IPS-15b (cell line): Measurements from ENCODE around the gene UBE3D.
"Not testable (repeated sequence)": the region's sequence is repeated elsewhere in the genome, so short reads cannot be mapped to it uniquely, and the experiment has no call there.

ENCODE experiments used
- H3K27me3 ChIP-seq: one replicate; pipeline ENCODE4 v1.6.1; 2013; ENCODE audit warnings: low read length; ENCODE audit not compliant: control insufficient read depth, insufficient read depth
- H3K36me3 ChIP-seq: one replicate; pipeline ENCODE4 v1.6.1; 2013; ENCODE audit warnings: low read length; ENCODE audit not compliant: control insufficient read depth, insufficient read depth
- H3K4me1 ChIP-seq: one replicate; pipeline ENCODE4 v1.6.1; 2013; ENCODE audit warnings: mild to moderate bottlenecking, low read length; ENCODE audit not compliant: control insufficient read depth, insufficient read depth
- H3K4me3 ChIP-seq: one replicate; pipeline ENCODE4 v1.5.1; 2013; ENCODE audit warnings: low read depth, low read length
- H3K9ac ChIP-seq: one replicate; pipeline ENCODE4 v1.6.1; 2013; ENCODE audit warnings: low read depth, mild to moderate bottlenecking, low read length
- H3K9me3 ChIP-seq: one replicate; pipeline ENCODE4 v1.6.1; 2013; ENCODE audit warnings: mild to moderate bottlenecking, low read length; ENCODE audit not compliant: control insufficient read depth, insufficient read depth

Gene UBE3D

DNA sequence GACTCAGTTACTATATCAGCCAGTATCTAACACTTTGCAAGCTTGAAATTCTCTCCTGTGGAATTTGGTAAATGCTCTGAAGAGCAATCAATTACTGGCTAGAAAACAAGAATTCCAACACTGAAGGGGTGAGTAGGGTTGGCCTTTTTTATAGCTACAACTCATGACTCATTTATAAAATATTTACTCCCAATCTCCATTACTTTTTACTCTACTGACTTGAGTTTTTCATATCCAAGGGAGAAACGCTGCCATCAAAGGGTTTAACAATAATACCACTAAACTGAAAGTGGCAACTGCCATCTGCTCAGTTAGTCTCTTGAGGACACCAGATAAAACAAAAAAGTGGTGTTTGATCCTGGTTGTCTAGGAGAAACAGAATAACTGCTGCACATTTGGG lies 203.1 kb downstream of the UBE3D start:
- Histone ChIP-seq H3K36me3 (no peaks in the 10 kb centered on the region), H3K27me3 (no peaks in the 10 kb centered on the region), H3K4me3 (no peak overlapping the region), H3K4me1 (no peaks in the 10 kb centered on the region), H3K9me3 (no peaks in the 10 kb centered on the region), H3K9ac (no peak overlapping the region)

DNA sequence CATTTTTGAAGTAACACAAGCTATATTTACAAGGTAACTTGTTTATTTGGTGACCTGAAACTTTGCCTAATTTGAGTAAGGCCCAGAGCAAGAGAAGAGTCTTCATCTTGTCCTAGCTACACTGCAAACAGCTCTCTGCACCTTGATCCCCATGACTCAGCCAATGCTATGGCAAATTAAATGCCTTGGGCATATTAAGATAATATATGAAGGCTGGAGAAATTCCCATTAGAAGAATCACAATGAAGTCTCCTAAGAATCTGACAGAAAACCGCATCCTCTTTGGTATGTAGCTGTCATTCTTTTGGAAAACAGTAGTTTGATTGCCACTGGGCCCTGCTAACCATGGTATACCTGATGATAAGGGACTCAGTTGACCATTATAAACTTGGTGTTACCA lies 204.5 kb downstream of the UBE3D start:
- H3K4me3 ChIP-seq, result no peak overlapping the region
- H3K27me3 ChIP-seq, result no peaks in the 10 kb centered on the region
- H3K9ac ChIP-seq, result no peak overlapping the region
- H3K4me1 ChIP-seq, result no peaks in the 10 kb centered on the region
- H3K36me3 ChIP-seq, result no peaks in the 10 kb centered on the region
- H3K9me3 ChIP-seq, result no peaks in the 10 kb centered on the region

DNA sequence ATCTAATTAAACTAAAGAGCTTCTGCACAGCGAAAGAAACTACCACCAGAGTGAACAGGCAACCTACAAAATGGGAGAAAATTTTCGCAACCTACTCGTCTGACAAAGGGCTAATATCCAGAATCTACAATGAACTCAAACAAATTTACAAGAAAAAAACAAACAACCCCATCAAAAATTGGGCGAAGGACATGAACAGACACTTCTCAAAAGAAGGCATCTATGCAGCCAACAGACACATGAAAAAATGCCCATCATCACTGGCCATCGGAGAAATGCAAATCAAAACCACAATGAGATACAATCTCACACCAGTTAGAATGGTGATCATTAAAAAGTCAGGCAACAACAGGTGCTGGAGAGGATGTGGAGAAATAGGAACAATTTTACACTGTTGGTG lies 209.6 kb downstream of the UBE3D start:
- H3K9me3 ChIP-seq, H3K4me1 ChIP-seq, H3K4me3 ChIP-seq, H3K27me3 ChIP-seq, H3K36me3 ChIP-seq, H3K9ac ChIP-seq: not testable (repeated sequence)

DNA sequence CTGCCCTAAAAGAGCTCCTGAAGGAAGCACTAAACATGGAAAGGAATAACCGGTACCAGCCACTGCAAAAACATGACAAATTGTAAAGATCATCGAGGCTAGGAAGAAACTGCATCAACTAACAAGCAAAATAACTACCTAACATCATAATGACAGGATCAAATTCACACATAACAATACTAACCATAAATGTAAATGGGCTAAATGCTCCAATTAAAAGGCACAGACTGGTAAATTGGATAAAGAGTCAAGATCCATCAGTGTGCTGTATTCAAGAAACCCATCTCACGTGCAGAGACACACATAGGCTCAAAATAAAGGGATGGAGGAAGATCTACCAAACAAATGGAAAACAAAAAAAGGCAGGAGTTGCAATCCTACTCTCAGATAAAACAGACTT lies 212.7 kb downstream of the UBE3D start:
- not testable (repeated sequence) for H3K4me1 ChIP-seq, H3K4me3 ChIP-seq, H3K36me3 ChIP-seq, H3K27me3 ChIP-seq, H3K9me3 ChIP-seq, H3K9ac ChIP-seq

DNA sequence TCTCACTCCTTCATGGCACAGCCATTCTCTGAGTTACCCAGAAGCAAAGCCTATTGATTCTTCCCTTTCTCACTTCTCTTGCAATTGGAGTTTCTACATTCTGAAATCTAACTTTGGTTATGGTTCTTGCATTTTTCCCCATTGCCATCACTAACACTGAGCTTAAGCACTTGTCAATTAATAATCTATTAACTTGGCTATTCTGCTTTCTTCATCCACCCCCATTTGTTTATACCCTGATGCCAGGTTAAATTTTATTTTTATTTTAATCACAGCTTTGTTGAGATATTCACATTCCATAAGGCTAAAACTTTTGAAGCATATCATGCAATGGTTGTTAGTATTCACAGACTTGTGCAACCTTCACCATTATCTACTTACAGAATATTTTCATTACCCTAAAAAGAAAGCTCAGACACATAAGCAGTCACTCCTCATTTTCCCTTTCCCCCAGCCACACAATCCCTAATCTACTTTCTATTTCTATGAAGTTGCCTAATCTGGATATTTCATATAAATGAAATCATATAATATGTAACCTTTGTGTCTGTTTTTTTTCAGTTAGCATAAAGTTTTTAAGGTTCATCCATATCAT lies 222.3 kb downstream of the UBE3D start:
- no peaks in the 10 kb centered on the region for H3K4me1 ChIP-seq
- no peak overlapping the region for H3K4me3 ChIP-seq
- no peak overlapping the region for H3K9ac ChIP-seq
- H3K27me3 ChIP-seq, result no peaks in the 10 kb centered on the region
- H3K36me3 ChIP-seq, result no peaks in the 10 kb centered on the region
- no peaks in the 10 kb centered on the region for H3K9me3 ChIP-seq

DNA sequence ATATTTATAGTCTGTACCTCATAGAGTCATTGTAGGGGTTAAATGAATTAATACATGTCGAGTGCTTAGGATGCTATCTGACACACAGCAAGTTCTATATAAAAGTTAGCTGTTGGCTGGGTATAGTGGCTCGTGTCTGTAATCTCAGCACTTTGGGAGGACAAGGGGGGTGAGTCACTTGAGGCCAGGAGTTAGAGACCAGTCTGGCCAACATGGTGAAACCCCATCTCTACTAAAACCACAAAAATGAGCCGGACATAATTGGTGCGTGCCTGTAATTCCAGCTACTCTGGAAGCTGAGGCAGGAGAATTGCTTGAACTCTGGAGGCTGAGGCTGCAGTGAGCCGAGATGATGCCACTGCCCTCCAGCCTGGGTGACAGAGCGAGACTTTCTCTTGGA lies 222.9 kb downstream of the UBE3D start:
- H3K9ac ChIP-seq, result no peak overlapping the region
- no peaks in the 10 kb centered on the region for H3K36me3 ChIP-seq
- H3K9me3 ChIP-seq, result no peaks in the 10 kb centered on the region
- H3K4me3 ChIP-seq, result no peak overlapping the region
- H3K4me1 ChIP-seq, result no peaks in the 10 kb centered on the region
- H3K27me3 ChIP-seq, result no peaks in the 10 kb centered on the region
